ENCODE results near the gene SKI.

Gene SKI

GRCh38 chr1:2228157-2228594 lies at the start of gene SKI:
SKI (plus strand) TSS chr1:2228319; CDS start chr1:2228767, 448 bp downstream.
- no peaks in the 10 kb centered on the region for H3K9me3 ChIP-seq (replicated peaks; ENCODE audit: insufficient read depth, low read length)
- H3K4me3 ChIP-seq (ENCODE audit: low read length), result peak within 1 kb of the TSS; percentile 69
- no peak for DNase-seq
- H3K4me2 ChIP-seq (ENCODE audit: low read depth, low read length), result peak within 1 kb of the TSS; percentile 92
- H2AFZ ChIP-seq (ENCODE audit: low read length), result peak within 1 kb of the TSS; percentile 94
- peaks cover 43% of the 10 kb centered on the region for H3K79me2 ChIP-seq (ENCODE audit: low read length)
- H3K27ac ChIP-seq (ENCODE audit: low read length), result peak within 1 kb of the TSS; percentile 38; the same call in 1 of the 2 replicates
- H3K36me3 ChIP-seq (replicated peaks; ENCODE audit: insufficient read depth, low read length), result no peaks in the 10 kb centered on the region
- peaks cover 27% of the 10 kb centered on the region for H3K27me3 ChIP-seq (replicated peaks; ENCODE audit: insufficient read depth, low read length)
- peak within 1 kb of the TSS; percentile 82 for H3K9ac ChIP-seq (ENCODE audit: low read length)
- no peaks in the 10 kb centered on the region for H4K20me1 ChIP-seq (ENCODE audit: insufficient read depth, low read length)
- H3K9me2 ChIP-seq (replicated peaks; ENCODE audit: insufficient read depth, low read length), result no peaks in the 10 kb centered on the region
- no peaks in the 10 kb centered on the region for H3F3A ChIP-seq (ENCODE audit: insufficient read depth, low read length)
- TF ChIP-seq EZH2 (optimal IDR thresholded peaks at IDR 0.05; ENCODE audit: low read depth, low read length), result no peak
- TF ChIP-seq CTCF (IDR thresholded peaks at IDR 0.05; ENCODE audit: low read length), result no peak
- peaks cover 14% of the 10 kb centered on the region; the same call in 1 of the 2 replicates for H3K4me1 ChIP-seq (ENCODE audit: low read length)

- Histone ChIP-seq H3K36me3 (replicated peaks; ENCODE audit: insufficient read depth, low read length) (no peaks in the 10 kb centered on the region), H2AFZ (ENCODE audit: low read length) (no peak overlapping the region), H3K79me2 (ENCODE audit: low read length) (no peaks in the 10 kb centered on the region), H3F3A (ENCODE audit: insufficient read depth, low read length) (no peaks in the 10 kb centered on the region), H4K20me1 (ENCODE audit: insufficient read depth, low read length) (no peaks in the 10 kb centered on the region), H3K9me3 (replicated peaks; ENCODE audit: insufficient read depth, low read length) (no peaks in the 10 kb centered on the region), H3K9me2 (replicated peaks; ENCODE audit: insufficient read depth, low read length) (no peaks in the 10 kb centered on the region), H3K27me3 (replicated peaks; ENCODE audit: insufficient read depth, low read length) (peaks cover 84% of the 10 kb centered on the region), H3K4me1 (ENCODE audit: low read length) (no peaks in the 10 kb centered on the region), H3K4me3 (ENCODE audit: low read length) (no peak overlapping the region), H3K9ac (ENCODE audit: low read length) (no peak overlapping the region), H3K4me2 (ENCODE audit: low read depth, low read length) (no peak overlapping the region), H3K27ac (ENCODE audit: low read length) (no peak overlapping the region)
- no peak for DNase-seq
- TF ChIP-seq EZH2phosphoT487 (IDR thresholded peaks at IDR 0.05; ENCODE audit: low read length) (no peak), EZH2 (optimal IDR thresholded peaks at IDR 0.05; ENCODE audit: low read depth, low read length) (no peak), CTCF (IDR thresholded peaks at IDR 0.05; ENCODE audit: low read length) (no peak)
Observed at GRCh38 chr1:2178875-2179274, 49.2 kb upstream of the SKI start.

GRCh38 chr1:2179283-2180013 lies 48.7 kb upstream of the SKI start:
- Histone ChIP-seq H3K4me2 (ENCODE audit: low read depth, low read length) (no peak overlapping the region), H3K27ac (ENCODE audit: low read length) (no peak overlapping the region), H3F3A (ENCODE audit: insufficient read depth, low read length) (no peaks in the 10 kb centered on the region), H3K9ac (ENCODE audit: low read length) (no peak overlapping the region), H3K27me3 (replicated peaks; ENCODE audit: insufficient read depth, low read length) (peaks cover 85% of the 10 kb centered on the region), H3K36me3 (replicated peaks; ENCODE audit: insufficient read depth, low read length) (no peaks in the 10 kb centered on the region), H2AFZ (ENCODE audit: low read length) (no peak overlapping the region), H3K4me1 (ENCODE audit: low read length) (no peaks in the 10 kb centered on the region), H3K4me3 (ENCODE audit: low read length) (no peak overlapping the region), H3K9me3 (replicated peaks; ENCODE audit: insufficient read depth, low read length) (no peaks in the 10 kb centered on the region), H3K79me2 (ENCODE audit: low read length) (no peaks in the 10 kb centered on the region), H3K9me2 (replicated peaks; ENCODE audit: insufficient read depth, low read length) (no peaks in the 10 kb centered on the region), H4K20me1 (ENCODE audit: insufficient read depth, low read length) (no peaks in the 10 kb centered on the region)
- TF ChIP-seq CTCF (IDR thresholded peaks at IDR 0.05; ENCODE audit: low read length), result no peak
- TF ChIP-seq EZH2phosphoT487 (IDR thresholded peaks at IDR 0.05; ENCODE audit: low read length), result no peak
- no peak for TF ChIP-seq EZH2 (optimal IDR thresholded peaks at IDR 0.05; ENCODE audit: low read depth, low read length)
- DNase-seq, result no peak

Data from MM.1S (cell line).